Endothelial cell of umbilical vein (primary cell): Measurements from ENCODE around the gene VIL1. TPM values are rescaled to one million over a fixed set of nuclear protein-coding genes. Genes with fewer than 3 reads are reported as not detected.

Experiments used
- BruUV-seq: library from RNA; stranded (reverse); fragments of 400-500 nt; replicated peaks from 2 replicates; lab custom pipeline; 2021; lab: Mats Ljungman, UMichigan
- CTCF ChIA-PET: fragments of 300-600, 350-600 bp; sonication (Branson Sonifier 250); formaldehyde crosslinking; loops from one replicate; lab custom pipeline; 2021; ENCODE audit warnings: antibody characterized with exemption, inconsistent platforms; lab: Charles Lee
- POLR2A ChIA-PET: fragments of 300-600, 350-600 bp; sonication (Branson Sonifier 250); formaldehyde crosslinking; loops from one replicate; lab custom pipeline; 2021; ENCODE audit warnings: antibody characterized with exemption, inconsistent platforms; lab: Charles Lee
- DNase-seq: peaks from one replicate; pipeline ENCODE4 v3.0.0-alpha.2; 2011; ENCODE audit warnings: low read depth, low spot score
- FAIRE-seq: peaks from 2 replicates; lab custom pipeline; 2011; peaks lifted over from hg19 to GRCh38; lab: Jason Lieb, UNC
- H2AFZ ChIP-seq: 2 replicates; pipeline ENCODE4 v1.6.0; 2012; ENCODE audit warnings: low read depth, low read length, control low read depth, inconsistent platforms
- H3K27ac ChIP-seq: 2 replicates; pipeline ENCODE4 v1.5.1; 2011; ENCODE audit warnings: low read depth, mild to moderate bottlenecking, control low read depth, low read length, moderate library complexity; ENCODE audit not compliant: insufficient read depth
- H3K27me3 ChIP-seq, 2 experiments: 2 replicates each; pipeline versions ENCODE4 v1.6.0 to v1.6.1; 2011; ENCODE audit warnings: low read length in 2 of 2, mixed read lengths in 1 of 2; ENCODE audit not compliant: control insufficient read depth in 2 of 2, insufficient read depth in 2 of 2
- H3K36me3 ChIP-seq, 2 experiments: 2 replicates in 1 of 2; 3 replicates in 1 of 2; pipeline ENCODE4 v1.5.1; 2011; ENCODE audit warnings: low read length in 2 of 2, mild to moderate bottlenecking in 1 of 2, moderate library complexity in 1 of 2; ENCODE audit not compliant: control insufficient read depth in 2 of 2, insufficient read depth in 2 of 2; ENCODE audit errors: extremely low read depth in 1 of 2
- H3K4me1 ChIP-seq: 3 replicates; pipeline ENCODE4 v1.5.1; 2011; ENCODE audit warnings: mild to moderate bottlenecking, low read length; ENCODE audit not compliant: control insufficient read depth, insufficient read depth; ENCODE audit errors: extremely low read depth
- H3K4me2 ChIP-seq: 2 replicates; pipeline ENCODE4 v1.6.1; 2011; ENCODE audit warnings: low read length, control low read depth, mixed read lengths; ENCODE audit not compliant: insufficient read depth
- H3K4me3 ChIP-seq, 3 experiments: fragments of 200-600 bp in 1 of 3; sonication (generic), shearing (Covaris generic) in 1 of 3; replicated peaks in 1 of 3; 2 replicates each; pipeline ENCODE4 v1.5.1; 2011 to 2016; ENCODE audit warnings: control low read depth in 3 of 3, low read length in 3 of 3, mild to moderate bottlenecking in 2 of 3, inconsistent platforms in 1 of 3, low read depth in 1 of 3, moderate library complexity in 1 of 3; ENCODE audit not compliant: insufficient read depth in 1 of 3
- H3K79me2 ChIP-seq: 2 replicates; pipeline ENCODE4 v1.6.0; 2012; ENCODE audit warnings: low read length, inconsistent platforms; ENCODE audit not compliant: control insufficient read depth, insufficient read depth
- H3K9ac ChIP-seq: replicated peaks from 2 replicates; pipeline ENCODE3; 2011; ENCODE audit warnings: low read length, control low read depth; ENCODE audit not compliant: insufficient read depth; ENCODE audit errors: extremely low read depth
- H3K9me1 ChIP-seq: replicated peaks from 3 replicates; pipeline ENCODE4 v1.6.0; 2011; ENCODE audit warnings: mild to moderate bottlenecking, low read length; ENCODE audit not compliant: control insufficient read depth, insufficient read depth; ENCODE audit errors: extremely low read depth
- H3K9me3 ChIP-seq: replicated peaks from 2 replicates; pipeline ENCODE4 v1.5.1; 2012; ENCODE audit warnings: low read length, inconsistent platforms; ENCODE audit not compliant: control insufficient read depth, insufficient read depth
- H4K20me1 ChIP-seq: replicated peaks from 2 replicates; pipeline ENCODE3; 2011; ENCODE audit warnings: mild to moderate bottlenecking, low read length; ENCODE audit not compliant: control insufficient read depth, insufficient read depth; ENCODE audit errors: extremely low read depth
- CTCF ChIP-seq, 2 donors: IDR thresholded peaks; 1 replicate in 1 of 2; 2 replicates in 1 of 2; pipeline ENCODE4 v1.5.1; 2011; ENCODE audit warnings: low read length in 2 of 2, mild to moderate bottlenecking in 2 of 2, moderate library complexity in 2 of 2, control low read depth in 1 of 2, inconsistent platforms in 1 of 2, low read depth in 1 of 2; ENCODE audit not compliant: insufficient read depth in 1 of 2; ENCODE audit errors: extremely low read depth in 1 of 2
- GATA2 ChIP-seq: IDR thresholded peaks from 2 replicates; pipeline ENCODE4 v1.7.0; 2011; ENCODE audit warnings: low read depth, mild to moderate bottlenecking, moderate library complexity, mixed read lengths, low read length; ENCODE audit not compliant: insufficient read length, insufficient read depth
- JUN ChIP-seq: IDR thresholded peaks from 2 replicates; pipeline ENCODE4 v1.6.1; 2011; ENCODE audit warnings: borderline replicate concordance, low read depth; ENCODE audit not compliant: insufficient read length, insufficient read depth
- MAX ChIP-seq: IDR thresholded peaks from 2 replicates; pipeline ENCODE4 v1.6.1; 2011; ENCODE audit not compliant: insufficient read depth, insufficient read length
- MYC ChIP-seq: IDR thresholded peaks from one replicate; pipeline ENCODE4 v1.6.1; 2011; ENCODE audit warnings: mild to moderate bottlenecking, low read depth, low read length
- POLR2A ChIP-seq: IDR thresholded peaks from 2 replicates; pipeline ENCODE4 v1.6.1; 2012; ENCODE audit warnings: low read depth, mild to moderate bottlenecking, control low read depth, low read length
- POLR2AphosphoS5 ChIP-seq: IDR thresholded peaks from 2 replicates; pipeline ENCODE4 v1.6.1; 2012; ENCODE audit warnings: low read depth, mild to moderate bottlenecking, control low read depth, low read length, moderate library complexity; ENCODE audit not compliant: insufficient read depth
- dilution Hi-C: fragments of 300-500 bp; cut with MboI; formaldehyde crosslinking; loops from one replicate; pipeline ENCODE4 v1.15.0; 2019; ENCODE audit warnings: low sequenced_read_pairs; ENCODE audit not compliant: extremely low pct_ligation_motif_present
- intact Hi-C: fragments of 100-400 bp; cut with micrococcal nuclease; formaldehyde crosslinking; loops from one replicate; pipeline ENCODE4 v1.10.0; 2022
- polyA plus RNA-seq, 4 experiments: library from polyadenylated mRNA; depleted of rRNA in 3 of 4; stranded (reverse) in 3 of 4; unstranded in 1 of 4; fragments of >200 nt; gene quantifications; 2 replicates each; pipeline versions ENCODE4 v1.2.1 to v1.2.3, GENCODE V29; 2011 to 2012; ENCODE audit warnings: missing spikeins in 1 of 4
- total RNA-seq: library from RNA; stranded (reverse); gene quantifications from 2 replicates; pipeline ENCODE4 v1.2.3, GENCODE V29; 2021

The VIL1 gene
- total and polyA plus RNA-seq, 2 donors (not counting 3 experiments of a cell fraction or from before 2014, with no cell fraction given), result not detected

GRCh38 chr2:218397463-218397819 lies 21.5 kb upstream of the VIL1 start:
- intact Hi-C loops (loop anchor here (5.0 kb wide), 1 partner anchor 235 kb away; no protein-coding TSS in a partner anchor), dilution Hi-C loops (no loop called here)
- Histone ChIP-seq H4K20me1 (no peaks in the 10 kb centered on the region), H3K79me2 (peaks cover 21% of the 10 kb centered on the region), H3K36me3 (peaks cover 0 to 6% of the 10 kb centered on the region in 2 experiments), H2AFZ (peak overlapping the region; percentile 27), H3K27ac (peak overlapping the region; percentile 82), H3K27me3 (no peaks in the 10 kb centered on the region), H3K9ac (no peak overlapping the region), H3K4me3 (no peak overlapping the region), H3K4me1 (peaks cover 33% of the 10 kb centered on the region), H3K9me3 (no peaks in the 10 kb centered on the region), H3K4me2 (peak overlapping the region; percentile 60), H3K9me1 (no peaks in the 10 kb centered on the region)
- CTCF ChIA-PET, result interaction anchor here (2.0 kb wide), 1 partner anchor 69 kb away, joined by 9 read pairs; no protein-coding TSS in a partner anchor
- DNase-seq (no peak), FAIRE-seq (no peak)
- BruUV-seq, result TSS peak; percentile 10
- POLR2A ChIA-PET, result no interaction called here
- TF ChIP-seq POLR2A (no peak), CTCF (IDR thresholded peaks at IDR 0.05; ENCODE audit: extremely low read depth in 1 of 2, insufficient read depth in 1 of 2, low read depth in 1 of 2, low read length in 2 of 2) (no peak), MYC (no peak), GATA2 (no peak), JUN (no peak), MAX (no peak), POLR2AphosphoS5 (no peak)
